GM06990 (cell line): ENCODE data around the gene TEX22.

Source experiments
- DNase-seq: peaks from one replicate; pipeline ENCODE4 v3.0.0-alpha.2; 2011; ENCODE audit not compliant: insufficient read length; ENCODE audit errors: extremely low read depth
- H3K27me3 ChIP-seq: replicated peaks from 2 replicates; pipeline ENCODE4 v1.6.0; 2011; ENCODE audit warnings: low read length; ENCODE audit not compliant: control insufficient read depth, insufficient read depth
- H3K36me3 ChIP-seq: 2 replicates; pipeline ENCODE4 v1.5.1; 2011; ENCODE audit warnings: low read length; ENCODE audit not compliant: control insufficient read depth, insufficient read depth
- H3K4me3 ChIP-seq: replicated peaks from 2 replicates; pipeline ENCODE4 v1.5.1; 2011; ENCODE audit warnings: low read depth, mild to moderate bottlenecking, control low read depth, low read length
- CTCF ChIP-seq: IDR thresholded peaks from 2 replicates; pipeline ENCODE4 v1.5.1; 2011; ENCODE audit warnings: low read length, control low read depth, mild to moderate bottlenecking, inconsistent platforms; ENCODE audit not compliant: insufficient read depth, poor library complexity, severe bottlenecking

TEX22 gene

DNA sequence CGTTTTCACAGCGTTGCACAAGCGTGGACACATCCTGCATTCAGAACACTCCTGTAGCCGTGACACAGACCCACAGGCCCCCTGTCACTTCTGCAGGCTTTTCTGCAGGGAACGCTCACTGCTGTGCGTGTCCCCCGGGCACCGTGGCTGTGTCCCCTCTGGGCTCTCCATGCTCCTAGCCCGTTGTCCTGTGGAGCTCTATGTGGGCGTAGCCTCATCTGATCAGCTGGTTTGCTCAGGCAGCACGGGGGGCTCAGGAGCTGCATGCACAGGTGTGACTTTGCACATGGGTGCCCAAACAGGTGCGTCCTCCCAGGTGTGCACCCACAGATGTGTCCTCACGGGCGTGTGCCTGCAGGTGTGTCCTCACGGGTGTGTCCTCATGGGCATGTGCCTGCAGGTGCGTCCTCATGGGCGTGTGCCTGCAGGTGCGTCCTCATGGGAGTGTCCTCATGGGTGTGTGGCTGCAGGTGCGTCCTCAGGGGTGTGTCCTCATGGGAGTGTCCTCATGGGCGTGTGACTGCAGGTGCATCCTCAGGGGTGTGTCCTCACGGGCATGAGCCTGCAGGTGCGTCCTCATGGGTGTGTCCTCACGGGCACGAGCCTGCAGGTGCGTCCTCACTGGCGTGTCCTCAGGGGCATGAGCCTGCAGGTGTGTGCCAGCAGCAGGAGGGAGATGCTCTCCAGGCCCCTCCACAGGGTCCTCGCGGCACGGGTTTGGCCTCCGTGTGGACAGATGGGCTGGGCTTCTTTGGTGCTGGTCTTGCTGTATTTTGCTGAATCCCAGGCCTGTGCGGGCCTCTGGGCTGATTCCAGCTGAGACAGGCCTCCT lies 38.8 kb downstream of the TEX22 start:
- no peak for TF ChIP-seq CTCF
- H3K36me3 ChIP-seq: peaks cover 19% of the 10 kb centered on the region
- no peaks in the 10 kb centered on the region for H3K27me3 ChIP-seq
- H3K4me3 ChIP-seq: no peak overlapping the region
- DNase-seq: peak; percentile 18

DNA sequence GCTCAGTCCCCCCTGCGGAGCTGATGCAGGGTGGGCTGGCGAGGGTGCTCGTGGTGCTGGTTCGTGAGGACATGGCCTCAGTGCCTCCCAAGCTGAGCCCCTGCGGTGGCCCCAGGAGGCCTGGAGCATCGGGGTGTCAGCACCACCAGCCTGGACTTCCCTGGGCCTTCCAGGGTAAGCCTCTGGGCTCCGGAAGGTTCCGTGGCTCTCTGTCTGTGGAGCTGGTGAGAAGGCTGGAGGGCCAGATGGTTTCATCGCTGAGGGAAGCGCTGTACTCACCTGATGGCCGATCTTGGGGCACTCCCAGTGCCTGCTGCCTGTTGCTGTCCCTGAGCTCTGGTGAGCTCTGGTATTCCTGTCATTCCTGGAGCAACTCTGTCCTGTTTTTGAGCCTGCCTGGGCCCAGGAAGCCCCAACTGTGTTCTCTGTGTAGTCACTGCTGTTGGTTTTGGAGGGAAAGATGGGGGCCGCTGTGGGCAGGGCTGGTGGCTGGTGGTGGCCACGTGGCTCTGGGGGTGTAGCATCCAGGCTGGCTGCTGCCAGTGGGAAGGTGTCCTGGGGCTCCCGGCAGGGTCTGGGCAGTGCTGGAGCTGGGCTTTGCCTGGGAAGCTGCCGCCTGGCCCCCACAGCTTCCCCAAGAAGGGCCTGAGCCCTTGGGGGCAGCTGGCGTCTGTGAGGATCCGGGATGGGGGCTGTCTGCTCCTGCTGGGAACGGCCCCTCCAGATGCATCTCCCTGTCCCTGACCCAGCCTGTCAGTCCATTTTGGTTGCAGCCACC lies 39.6 kb downstream of the TEX22 start:
- DNase-seq: peak; percentile 4
- Histone ChIP-seq H3K36me3 (peaks cover 24% of the 10 kb centered on the region), H3K27me3 (no peaks in the 10 kb centered on the region), H3K4me3 (no peak overlapping the region)
- no peak for TF ChIP-seq CTCF

- peaks cover 24% of the 10 kb centered on the region for H3K36me3 ChIP-seq
- no peak for DNase-seq
- H3K4me3 ChIP-seq: no peak overlapping the region
- H3K27me3 ChIP-seq: no peaks in the 10 kb centered on the region
- no peak for TF ChIP-seq CTCF
Measured at GRCh38 chr14:105439179-105439578, 40.8 kb downstream of the TEX22 start.

DNA sequence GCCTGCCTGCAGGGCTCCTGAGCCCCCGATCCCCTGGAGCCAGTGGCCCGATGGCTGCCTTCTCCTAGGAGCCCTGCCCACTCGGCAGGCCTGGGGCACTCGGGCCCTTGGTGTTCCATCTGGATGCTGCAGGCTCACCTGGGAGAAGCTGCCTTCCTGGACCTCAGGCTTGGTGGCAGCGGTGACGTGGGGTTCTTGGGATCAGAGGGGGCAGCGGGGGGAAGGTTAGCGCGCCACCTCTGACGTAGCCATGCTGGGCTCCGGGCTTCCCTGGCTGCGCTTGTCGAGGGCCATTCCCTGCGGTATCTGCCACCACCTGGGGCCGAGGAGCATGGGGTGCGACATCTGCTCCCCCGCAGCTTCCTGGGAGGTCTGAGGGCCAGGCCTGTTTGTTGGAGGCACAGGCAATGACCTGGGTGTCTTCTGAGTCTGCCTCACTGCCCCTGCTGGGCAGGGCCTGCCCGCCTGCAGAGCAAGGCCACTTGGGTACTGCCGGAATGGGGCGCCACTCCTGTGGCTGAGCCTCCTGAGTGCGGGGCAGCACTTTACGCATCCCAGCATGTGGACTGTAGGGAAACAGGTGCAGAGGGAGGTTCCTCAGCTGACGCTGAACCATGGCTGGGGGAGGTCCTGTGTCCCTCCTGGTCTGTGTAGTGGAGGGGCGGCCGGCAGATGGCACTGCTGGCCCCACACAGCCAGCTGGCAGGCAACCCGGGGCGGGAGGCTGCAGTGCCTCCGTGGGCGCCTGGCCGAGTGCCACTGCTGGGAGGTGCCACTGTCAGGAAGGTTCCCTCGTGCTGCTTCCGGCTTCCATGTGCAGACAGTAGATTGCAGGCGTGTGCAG lies 41.6 kb downstream of the TEX22 start:
- no peak for TF ChIP-seq CTCF
- no peak for DNase-seq
- Histone ChIP-seq H3K36me3 (peaks cover 24% of the 10 kb centered on the region), H3K4me3 (no peak overlapping the region), H3K27me3 (no peaks in the 10 kb centered on the region)

- DNase-seq: peak; percentile 5
- no peak overlapping the region for H3K4me3 ChIP-seq
- peaks cover 24% of the 10 kb centered on the region for H3K36me3 ChIP-seq
- no peak for TF ChIP-seq CTCF
- H3K27me3 ChIP-seq: no peaks in the 10 kb centered on the region
Measured at GRCh38 chr14:105440554-105440900, 42.2 kb downstream of the TEX22 start.
